Activated CD8-positive, alpha-beta T cell treated with anti-CD3 and anti-CD28 coated beads, Interleukin-2, amount 10 ng/mL, durations not matched to agents 7 days and 5 days (primary cell): ENCODE data around the gene NMRAL1. TPM values are rescaled to one million over a fixed set of nuclear protein-coding genes. Genes with fewer than 3 reads are reported as not detected.
A peak's percentile ranks its signal among the peaks of the same experiment; 100 is the strongest.

Experiments used
- ATAC-seq: fragments of 150-1000 bp; cut with Tn5 transposase; one replicate; pipeline ENCODE4 v1.10.0; 2021; ENCODE audit warnings: moderate library complexity
- CTCF ChIA-PET: fragments of 350-600 bp; sonication (Branson Sonifier 250); formaldehyde crosslinking; loops from one replicate; lab custom pipeline; 2021; ENCODE audit warnings: antibody characterized with exemption; lab: Charles Lee
- POLR2A ChIA-PET: fragments of 350-600 bp; sonication (Branson Sonifier 250); formaldehyde crosslinking; loops from one replicate; lab custom pipeline; 2021; ENCODE audit warnings: antibody characterized with exemption; lab: Charles Lee
- DNase-seq: peaks from one replicate; pipeline ENCODE4 v3.0.0-alpha.2; 2020
- H3K27ac Mint-ChIP-seq: one replicate; pipeline ENCODE4 v1.8.0; 2021; ENCODE audit warnings: mild to moderate bottlenecking, mixed read lengths
- H3K27me3 Mint-ChIP-seq: one replicate; pipeline ENCODE4 v1.8.0; 2021; ENCODE audit warnings: low read depth, mixed read lengths
- H3K36me3 Mint-ChIP-seq: one replicate; pipeline ENCODE4 v1.8.0; 2021; ENCODE audit warnings: low read depth, mixed read lengths
- H3K4me1 Mint-ChIP-seq: one replicate; pipeline ENCODE4 v1.8.0; 2021; ENCODE audit warnings: low read depth, mixed read lengths
- H3K4me3 Mint-ChIP-seq: one replicate; pipeline ENCODE4 v1.8.0; 2021; ENCODE audit warnings: mild to moderate bottlenecking, mixed read lengths
- H3K9me3 Mint-ChIP-seq: one replicate; pipeline ENCODE4 v1.8.0; 2022; ENCODE audit warnings: mixed read lengths; ENCODE audit not compliant: insufficient read depth
- total RNA-seq, 2 experiments: library from RNA; stranded (reverse); gene quantifications; one replicate each; pipeline ENCODE4 v1.2.3, GENCODE V29; 2021

The NMRAL1 gene
- total RNA-seq, 2 experiments from 2014 or later = 53.6 to 55.6 TPM

- H3K27me3 Mint-ChIP-seq = no peaks in the 10 kb centered on the region
- H3K36me3 Mint-ChIP-seq = peaks cover 63% of the 10 kb centered on the region
- no peak overlapping the region for H3K4me3 Mint-ChIP-seq
- H3K9me3 Mint-ChIP-seq = no peaks in the 10 kb centered on the region
- peaks cover 71% of the 10 kb centered on the region for H3K4me1 Mint-ChIP-seq
- no peak for DNase-seq
- H3K27ac Mint-ChIP-seq = peak overlapping the region; percentile 97
- no peak for ATAC-seq
- ChIA-PET POLR2A (no interaction called here), CTCF (interaction anchor here (1.8 to 6.0 kb wide), 3 partner anchors 7 to 37 kb away, joined by 5 to 86 read pairs (median 8); no protein-coding TSS in a partner anchor)
Observed at GRCh38 chr16:4513086-4513860, 38.8 kb upstream of the NMRAL1 start.

GRCh38 chr16:4512473-4512872, 38.0 kb upstream of the NMRAL1 start:
- no peaks in the 10 kb centered on the region for H3K9me3 Mint-ChIP-seq
- no peak overlapping the region for H3K4me3 Mint-ChIP-seq
- H3K36me3 Mint-ChIP-seq = peaks cover 71% of the 10 kb centered on the region
- CTCF ChIA-PET = interaction anchor here (1.3 to 8.0 kb wide), 2 partner anchors 36 to 113 kb away, joined by 6 to 159 read pairs; partner anchors contain the start of gene MGRN1
- H3K27ac Mint-ChIP-seq = peak overlapping the region; percentile 75
- POLR2A ChIA-PET = no interaction called here
- ATAC-seq (no peak), DNase-seq (no peak)
- H3K4me1 Mint-ChIP-seq = peaks cover 72% of the 10 kb centered on the region
- no peaks in the 10 kb centered on the region for H3K27me3 Mint-ChIP-seq

- Mint-ChIP-seq H3K4me1 (peaks cover 69% of the 10 kb centered on the region), H3K9me3 (no peaks in the 10 kb centered on the region), H3K4me3 (no peak overlapping the region), H3K27ac (peak overlapping the region; percentile 75), H3K27me3 (no peaks in the 10 kb centered on the region), H3K36me3 (peaks cover 75% of the 10 kb centered on the region)
- ChIA-PET POLR2A (no interaction called here), CTCF (interaction anchor here (1.3 to 8.0 kb wide), 2 partner anchors 37 to 113 kb away, joined by 6 to 159 read pairs; partner anchors contain the start of gene MGRN1)
- DNase-seq = no peak
- no peak for ATAC-seq
Observed at GRCh38 chr16:4511441-4512082, 37.1 kb upstream of the NMRAL1 start.

GRCh38 chr16:4510747-4511426, 36.5 kb upstream of the NMRAL1 start:
- Mint-ChIP-seq H3K27me3 (no peaks in the 10 kb centered on the region), H3K4me1 (peaks cover 69% of the 10 kb centered on the region), H3K4me3 (no peak overlapping the region), H3K27ac (peak overlapping the region; percentile 75), H3K9me3 (no peaks in the 10 kb centered on the region), H3K36me3 (peaks cover 79% of the 10 kb centered on the region)
- ChIA-PET CTCF (interaction anchor here (8.0 to 12.1 kb wide), 2 partner anchors 33 to 37 kb away, joined by 159 to 173 read pairs; partner anchors contain the start of genes HMOX2 and NMRAL1), POLR2A (interaction anchor here (1.0 kb wide), 1 partner anchor 8 kb away, joined by 3 read pairs; no protein-coding TSS in a partner anchor)
- ATAC-seq (no peak), DNase-seq (no peak)

- Mint-ChIP-seq H3K9me3 (no peaks in the 10 kb centered on the region), H3K27ac (peak overlapping the region; percentile 62), H3K4me3 (no peak overlapping the region), H3K36me3 (peaks cover 78% of the 10 kb centered on the region), H3K27me3 (no peaks in the 10 kb centered on the region), H3K4me1 (peaks cover 69% of the 10 kb centered on the region)
- ATAC-seq (no peak), DNase-seq (no peak)
- ChIA-PET CTCF (interaction anchor here (1.8 to 12.1 kb wide), 3 partner anchors 26 to 38 kb away, joined by 5 to 173 read pairs (median 159); partner anchors contain the start of genes HMOX2 and NMRAL1), POLR2A (interaction anchor here (1.0 kb wide), 1 partner anchor 9 kb away, joined by 3 read pairs; no protein-coding TSS in a partner anchor)
Observed at GRCh38 chr16:4510131-4510530, 35.7 kb upstream of the NMRAL1 start.

- CTCF ChIA-PET = interaction anchor here (1.8 to 12.1 kb wide), 3 partner anchors 27 to 39 kb away, joined by 5 to 173 read pairs (median 159); partner anchors contain the start of genes HMOX2 and NMRAL1
- H3K36me3 Mint-ChIP-seq = peaks cover 77% of the 10 kb centered on the region
- no peak for ATAC-seq
- no peak overlapping the region for H3K4me3 Mint-ChIP-seq
- DNase-seq = no peak
- POLR2A ChIA-PET = interaction anchor here (1.1 kb wide), 1 partner anchor 9 kb away, joined by 5 read pairs; no protein-coding TSS in a partner anchor
- peaks cover 68% of the 10 kb centered on the region for H3K4me1 Mint-ChIP-seq
- H3K9me3 Mint-ChIP-seq = no peaks in the 10 kb centered on the region
- no peaks in the 10 kb centered on the region for H3K27me3 Mint-ChIP-seq
- peak overlapping the region; percentile 43 for H3K27ac Mint-ChIP-seq
Observed at GRCh38 chr16:4509420-4509819, 35.0 kb upstream of the NMRAL1 start.

- peaks cover 78% of the 10 kb centered on the region for H3K36me3 Mint-ChIP-seq
- no peaks in the 10 kb centered on the region for H3K9me3 Mint-ChIP-seq
- H3K4me1 Mint-ChIP-seq = peaks cover 65% of the 10 kb centered on the region
- DNase-seq = no peak
- ChIA-PET POLR2A (interaction anchor here (0.8 to 1.1 kb wide), 4 partner anchors 8 to 108 kb away, joined by 3 to 5 read pairs (median 4); partner anchors contain the start of gene HMOX2), CTCF (interaction anchor here (1.8 to 12.1 kb wide), 4 partner anchors 27 to 77 kb away, joined by 5 to 173 read pairs (median 100); partner anchors contain the start of genes HMOX2 and NMRAL1)
- H3K4me3 Mint-ChIP-seq = no peak overlapping the region
- ATAC-seq = no peak
- H3K27me3 Mint-ChIP-seq = no peaks in the 10 kb centered on the region
- H3K27ac Mint-ChIP-seq = peak overlapping the region; percentile 39
Observed at GRCh38 chr16:4508806-4509205, 34.4 kb upstream of the NMRAL1 start.

DNA sequence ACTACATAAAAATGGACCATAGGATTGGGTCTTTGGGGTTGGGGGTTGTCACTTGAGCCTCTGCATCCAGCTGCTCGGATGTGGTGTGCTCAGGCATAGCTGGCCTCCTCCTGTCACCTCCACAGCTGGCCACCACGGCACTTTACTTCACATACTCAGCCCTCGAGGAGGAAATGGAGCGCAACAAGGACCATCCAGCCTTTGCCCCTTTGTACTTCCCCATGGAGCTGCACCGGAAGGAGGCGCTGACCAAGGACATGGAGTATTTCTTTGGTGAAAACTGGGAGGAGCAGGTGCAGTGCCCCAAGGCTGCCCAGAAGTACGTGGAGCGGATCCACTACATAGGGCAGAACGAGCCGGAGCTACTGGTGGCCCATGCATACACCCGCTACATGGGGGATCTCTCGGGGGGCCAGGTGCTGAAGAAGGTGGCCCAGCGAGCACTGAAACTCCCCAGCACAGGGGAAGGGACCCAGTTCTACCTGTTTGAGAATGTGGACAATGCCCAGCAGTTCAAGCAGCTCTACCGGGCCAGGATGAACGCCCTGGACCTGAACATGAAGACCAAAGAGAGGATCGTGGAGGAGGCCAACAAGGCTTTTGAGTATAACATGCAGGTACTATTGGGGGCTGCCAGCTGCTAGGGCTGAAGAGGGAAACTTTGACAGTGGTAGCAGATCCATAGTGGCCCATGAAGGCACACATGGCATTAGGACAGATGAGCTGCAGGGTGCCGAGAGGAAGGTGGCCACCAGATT, 33.3 kb upstream of the NMRAL1 start:
- POLR2A ChIA-PET = interaction anchor here (0.6 to 1.3 kb wide), 6 partner anchors 22 to 109 kb away, joined by 3 to 7 read pairs (median 4); partner anchors contain the start of gene HMOX2
- H3K9me3 Mint-ChIP-seq = no peaks in the 10 kb centered on the region
- H3K27me3 Mint-ChIP-seq = no peaks in the 10 kb centered on the region
- H3K4me1 Mint-ChIP-seq = peaks cover 67% of the 10 kb centered on the region
- DNase-seq (no peak), ATAC-seq (no peak)
- CTCF ChIA-PET = interaction anchor here (0.9 to 12.1 kb wide), 16 partner anchors 9 to 200 kb away, joined by 3 to 173 read pairs (median 30); partner anchors contain the start of genes CDIP1, HMOX2, MGRN1 and NMRAL1
- peak overlapping the region; percentile 95 for H3K27ac Mint-ChIP-seq
- H3K36me3 Mint-ChIP-seq = peaks cover 80% of the 10 kb centered on the region
- H3K4me3 Mint-ChIP-seq = no peak overlapping the region

GRCh38 chr16:4506450-4506849, 32.0 kb upstream of the NMRAL1 start:
- Mint-ChIP-seq H3K9me3 (no peaks in the 10 kb centered on the region), H3K27me3 (no peaks in the 10 kb centered on the region), H3K4me3 (peak overlapping the region; percentile 73), H3K4me1 (peaks cover 63% of the 10 kb centered on the region), H3K27ac (peak overlapping the region; percentile 95), H3K36me3 (peaks cover 72% of the 10 kb centered on the region)
- POLR2A ChIA-PET = interaction anchor here (0.5 to 2.5 kb wide), 12 partner anchors 8 to 91 kb away, joined by 3 to 30 read pairs (median 8); partner anchors contain the start of genes CDIP1, CORO7, HMOX2 and NMRAL1
- CTCF ChIA-PET = interaction anchor here (0.7 to 12.1 kb wide), 27 partner anchors 10 to 253 kb away, joined by 3 to 173 read pairs (median 7); partner anchors contain the start of genes CDIP1, HMOX2, MGRN1 and NMRAL1
- ATAC-seq = peak; percentile 60
- DNase-seq = peak; percentile 74
